AG09319 (cell line): ENCODE results near the gene GAK.

ENCODE experiments used
- DNase-seq: peaks from one replicate; pipeline ENCODE4 v3.0.0-alpha.2; 2010; ENCODE audit warnings: low read depth; ENCODE audit errors: extremely low read depth
- CTCF ChIP-seq: IDR thresholded peaks from 2 replicates; pipeline ENCODE4 v1.5.1; 2011; ENCODE audit warnings: low read depth, mild to moderate bottlenecking, inconsistent platforms, low read length, moderate library complexity

GAK gene

DNA sequence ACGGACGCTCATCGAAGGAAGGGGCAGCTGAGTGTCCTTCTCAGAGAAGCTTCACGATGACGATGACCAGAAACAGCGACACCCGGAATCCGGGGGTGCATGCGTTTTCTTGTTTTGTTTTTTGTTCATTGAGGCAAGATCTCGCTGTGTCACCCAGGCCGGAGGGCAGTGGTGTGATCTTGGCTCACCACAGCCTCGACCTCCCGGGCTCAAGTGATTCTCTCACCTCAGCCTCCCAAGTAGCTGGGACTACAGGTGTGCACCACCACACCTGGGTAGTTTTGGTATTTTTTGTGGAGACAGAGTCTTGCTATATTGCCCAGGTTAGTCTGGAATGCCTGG, 21.4 kb upstream of the GAK start:
- no peak for TF ChIP-seq CTCF

GRCh38 chr4:952881-953573, 20.9 kb upstream of the GAK start:
- DNase-seq, result no peak
- TF ChIP-seq CTCF, result no peak

More for the DNA sequence above, 21.4 kb upstream of the GAK start:
- no peak for DNase-seq

GRCh38 chr4:951594-952468, 19.7 kb upstream of the GAK start:
- DNase-seq, result no peak
- no peak for TF ChIP-seq CTCF

DNA sequence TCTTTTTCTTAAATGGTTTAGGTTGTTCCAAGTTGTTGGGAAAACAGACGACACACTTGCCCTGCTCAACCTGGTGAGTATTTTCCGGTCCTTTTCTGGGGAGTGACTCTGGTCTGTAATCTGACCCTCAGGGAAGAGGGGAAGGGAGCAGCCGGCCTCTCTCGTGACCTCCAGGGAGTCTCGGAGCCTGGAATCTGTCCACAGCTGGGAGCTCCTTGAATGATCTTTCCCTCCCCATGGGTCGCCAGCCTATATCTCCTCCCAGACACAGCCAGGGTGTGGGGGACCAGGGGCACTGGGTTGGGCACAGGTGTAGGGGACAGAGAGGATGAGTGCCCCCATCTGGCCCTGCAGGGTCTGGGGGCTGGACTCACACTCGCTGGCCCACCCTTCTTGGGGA, 19.1 kb upstream of the GAK start:
- DNase-seq, result no peak

GRCh38 chr4:950136-951020, 18.3 kb upstream of the GAK start:
- no peak for DNase-seq
- TF ChIP-seq CTCF, result no peak

More for the DNA sequence above, 19.1 kb upstream of the GAK start:
- TF ChIP-seq CTCF, result no peak

GRCh38 chr4:949656-950055, 17.5 kb upstream of the GAK start:
- TF ChIP-seq CTCF, result no peak
- DNase-seq, result no peak
